HCT116 (cell line): ENCODE measurements around the gene TTC27. TPM values are rescaled to one million over a fixed set of nuclear protein-coding genes. Genes with fewer than 3 reads are reported as not detected.

ENCODE experiments used
- ATAC-seq: fragments of 200-7000 bp; cut with Tn5 transposase; 2 replicates; pipeline ENCODE4 v1.9.1; 2020; ENCODE audit warnings: mild to moderate bottlenecking, moderate library complexity
- BruUV-seq: library from RNA; stranded (reverse); fragments of 400-500 nt; replicated peaks from 2 replicates; lab custom pipeline; 2021; lab: Mats Ljungman, UMichigan
- CTCF ChIA-PET: fragments of 300-600 bp; sonication (Branson Sonifier 250); formaldehyde crosslinking; loops from one replicate; lab custom pipeline; 2021; ENCODE audit warnings: antibody characterized with exemption; lab: Charles Lee
- POLR2A ChIA-PET: fragments of 300-600, 350-600 bp; sonication (Branson Sonifier 250); formaldehyde crosslinking; loops from one replicate; lab custom pipeline; 2021; ENCODE audit warnings: antibody characterized with exemption; lab: Charles Lee
- RAD21 ChIA-PET, 2 experiments: fragments of 300-600 bp; sonication (Branson Sonifier 250); formaldehyde crosslinking; loops; one replicate each; lab custom pipeline; 2023; ENCODE audit warnings: low total read pairs in 2 of 2; ENCODE audit not compliant: uncharacterized antibody in 2 of 2, unreplicated experiment in 2 of 2, low non-redundant PET in 1 of 2; lab: Charles Lee
- DNase-seq: peaks from one replicate; pipeline ENCODE4 v3.0.0-alpha.2; 2010; ENCODE audit warnings: low read depth, low spot score
- H2AFZ ChIP-seq: fragments of 200-600 bp; shearing (Covaris generic), sonication (generic); 2 replicates; pipeline ENCODE4 v1.6.1; 2017; ENCODE audit warnings: low read depth, mixed run types, mixed read lengths, antibody characterized with exemption, low read length; ENCODE audit not compliant: poor library complexity, severe bottlenecking
- H3K27ac ChIP-seq: 2 replicates; pipeline ENCODE4 v1.5.1; 2012; ENCODE audit warnings: low read depth, low read length
- H3K27me3 ChIP-seq: fragments of 200-600 bp; sonication (generic); 2 replicates; pipeline ENCODE4 v1.6.1; 2016; ENCODE audit warnings: mixed run types, low read length, mixed read lengths; ENCODE audit not compliant: insufficient read depth
- H3K36me3 ChIP-seq, 2 experiments: fragments of 200-500 bp in 1 of 2; fragments of 200-600 bp in 1 of 2; sonication (Bioruptor generic) in 1 of 2; sonication (generic) in 1 of 2; 2 replicates each; pipeline versions ENCODE4 v1.5.1 to v1.6.1; 2014 to 2016; ENCODE audit warnings: low read length in 2 of 2, inconsistent platforms in 1 of 2, mixed read lengths in 1 of 2, mixed run types in 1 of 2; ENCODE audit not compliant: insufficient read depth in 2 of 2, control insufficient read depth in 1 of 2
- H3K4me1 ChIP-seq, 2 experiments: fragments of 200-600 bp in 1 of 2; sonication (generic) in 1 of 2; 2 replicates each; pipeline versions ENCODE4 v1.5.1 to v1.6.1; 2012 to 2017; ENCODE audit warnings: low read length in 2 of 2, inconsistent platforms in 1 of 2, mild to moderate bottlenecking in 1 of 2, mixed read lengths in 1 of 2, mixed run types in 1 of 2, moderate library complexity in 1 of 2; ENCODE audit not compliant: insufficient read depth in 2 of 2, control insufficient read depth in 1 of 2
- H3K4me2 ChIP-seq: fragments of 200-600 bp; sonication (generic); 2 replicates; pipeline ENCODE4 v1.6.1; 2017; ENCODE audit warnings: mixed run types, low read length, mixed read lengths
- H3K4me3 ChIP-seq, 2 experiments: fragments of 200-600 bp in 1 of 2; sonication (generic) in 1 of 2; replicated peaks in 1 of 2; 2 replicates each; pipeline ENCODE4 v1.5.1; 2011 to 2016; ENCODE audit warnings: low read length in 2 of 2, control low read depth in 1 of 2, low read depth in 1 of 2, mild to moderate bottlenecking in 1 of 2, mixed read lengths in 1 of 2, mixed run types in 1 of 2
- H3K79me2 ChIP-seq: fragments of 200-600 bp; sonication (generic); 2 replicates; pipeline ENCODE4 v1.6.1; 2017; ENCODE audit warnings: mild to moderate bottlenecking, mixed run types, low read length, moderate library complexity, mixed read lengths; ENCODE audit not compliant: insufficient read depth
- H3K9ac ChIP-seq: fragments of 200-600 bp; sonication (generic); 2 replicates; pipeline ENCODE4 v1.6.1; 2016; ENCODE audit warnings: low read length, mixed read lengths
- H3K9me2 ChIP-seq: fragments of 200-600 bp; sonication (generic), shearing (Covaris generic); 2 replicates; pipeline ENCODE4 v1.6.1; 2017; ENCODE audit warnings: mixed run types, mild to moderate bottlenecking, moderate library complexity; ENCODE audit not compliant: insufficient read depth
- H3K9me3 ChIP-seq, 2 experiments: fragments of 200-500 bp in 1 of 2; fragments of 200-600 bp in 1 of 2; sonication (Bioruptor generic) in 1 of 2; sonication (generic) in 1 of 2; 2 replicates each; pipeline ENCODE4 v1.6.1; 2014 to 2017; ENCODE audit warnings: low read length in 2 of 2, mixed read lengths in 2 of 2, inconsistent platforms in 1 of 2, low read depth in 1 of 2, mild to moderate bottlenecking in 1 of 2, mixed run types in 1 of 2, moderate library complexity in 1 of 2; ENCODE audit not compliant: control insufficient read depth in 1 of 2, insufficient read depth in 1 of 2
- H4K20me1 ChIP-seq: fragments of 200-600 bp; sonication (generic), shearing (Covaris generic); 2 replicates; pipeline ENCODE4 v1.6.1; 2017; ENCODE audit warnings: mixed run types, mild to moderate bottlenecking, moderate library complexity; ENCODE audit not compliant: insufficient read depth
- ATF3 ChIP-seq: IDR thresholded peaks from 2 replicates; pipeline ENCODE4 v1.6.1; 2012
- CBX3 ChIP-seq: IDR thresholded peaks from 2 replicates; pipeline ENCODE4 v1.6.1; 2012; ENCODE audit warnings: low read depth
- CEBPB ChIP-seq: IDR thresholded peaks from 2 replicates; pipeline ENCODE4 v1.6.1; 2012; ENCODE audit warnings: low read depth
- CTCF ChIP-seq, 3 experiments: fragments of 200-600 bp in 1 of 3; sonication (generic) in 1 of 3; IDR thresholded peaks in 2 of 3; conservative IDR thresholded peaks in 1 of 3; 2 replicates each; pipeline ENCODE4 v1.5.1; 2012 to 2017; ENCODE audit warnings: low read depth in 2 of 3, low read length in 2 of 3, antibody characterized with exemption in 1 of 3, borderline replicate concordance in 1 of 3, control low read depth in 1 of 3, mild to moderate bottlenecking in 1 of 3, mixed read lengths in 1 of 3, mixed run types in 1 of 3, moderate library complexity in 1 of 3; ENCODE audit not compliant: insufficient read depth in 1 of 3
- EGR1 ChIP-seq: IDR thresholded peaks from 2 replicates; pipeline ENCODE4 v1.6.1; 2012; ENCODE audit warnings: low read depth
- EZH2 ChIP-seq: fragments of 200-600 bp; sonication (generic); IDR thresholded peaks from 2 replicates; pipeline ENCODE4 v1.6.1; 2017; ENCODE audit warnings: antibody characterized with exemption, mixed run types
- EZH2phosphoT487 ChIP-seq: fragments of 200-600 bp; IDR thresholded peaks from 2 replicates; pipeline ENCODE4 v1.6.1; 2018; ENCODE audit warnings: antibody characterized with exemption, borderline replicate concordance
- FOSL1 ChIP-seq: IDR thresholded peaks from 2 replicates; pipeline ENCODE4 v1.6.1; 2012; ENCODE audit warnings: low read depth
- JUND ChIP-seq: IDR thresholded peaks from 2 replicates; pipeline ENCODE4 v1.6.1; 2012
- POLR2A ChIP-seq: IDR thresholded peaks from 2 replicates; pipeline ENCODE4 v1.7.0; 2011; ENCODE audit warnings: borderline replicate concordance; ENCODE audit not compliant: insufficient read depth, insufficient read length; ENCODE audit errors: extremely low read depth
- POLR2AphosphoS5 ChIP-seq: IDR thresholded peaks from 2 replicates; pipeline ENCODE4 v1.6.1; 2011; ENCODE audit warnings: mild to moderate bottlenecking, low read depth, low read length, moderate library complexity
- RAD21 ChIP-seq: IDR thresholded peaks from 2 replicates; pipeline ENCODE4 v1.6.1; 2012; ENCODE audit warnings: low read depth, mild to moderate bottlenecking
- REST ChIP-seq: IDR thresholded peaks from 2 replicates; pipeline ENCODE4 v1.6.1; 2012; ENCODE audit warnings: low read depth
- SP1 ChIP-seq: IDR thresholded peaks from 2 replicates; pipeline ENCODE4 v1.6.1; 2012; ENCODE audit warnings: low read depth
- SRF ChIP-seq: IDR thresholded peaks from 2 replicates; pipeline ENCODE4 v1.6.1; 2012; ENCODE audit warnings: low read depth
- TCF7L2 ChIP-seq: IDR thresholded peaks from 2 replicates; pipeline ENCODE4 v1.7.0; 2011; ENCODE audit warnings: borderline replicate concordance, inconsistent platforms; ENCODE audit not compliant: insufficient read depth, insufficient read length; ENCODE audit errors: extremely low read depth
- YY1 ChIP-seq: IDR thresholded peaks from 2 replicates; pipeline ENCODE4 v1.6.1; 2011; ENCODE audit warnings: low read length, low read depth, moderate library complexity, mild to moderate bottlenecking; ENCODE audit not compliant: insufficient replicate concordance; ENCODE audit errors: extremely low read depth
- ZFX ChIP-seq: fragments of 450-650 bp; IDR thresholded peaks from 2 replicates; pipeline ENCODE4 v1.6.1; 2017
- ZNF274 ChIP-seq: fragments of 200-500 bp; sonication (Bioruptor generic); IDR thresholded peaks from 2 replicates; pipeline ENCODE4 v1.6.1; 2014; ENCODE audit warnings: mild to moderate bottlenecking, low read depth, low read length, inconsistent platforms
- intact Hi-C: fragments of 100-400 bp; cut with micrococcal nuclease; formaldehyde crosslinking; loops from 2 replicates; pipeline ENCODE4 v1.10.0; 2022
- total RNA-seq: library from RNA; stranded (reverse); gene quantifications from one replicate; pipeline ENCODE4 v1.2.1, GENCODE V29; 2021; ENCODE audit not compliant: unreplicated experiment

TTC27 gene
- total RNA-seq, 1 experiment from 2014 or later = 24.4 TPM

DNA sequence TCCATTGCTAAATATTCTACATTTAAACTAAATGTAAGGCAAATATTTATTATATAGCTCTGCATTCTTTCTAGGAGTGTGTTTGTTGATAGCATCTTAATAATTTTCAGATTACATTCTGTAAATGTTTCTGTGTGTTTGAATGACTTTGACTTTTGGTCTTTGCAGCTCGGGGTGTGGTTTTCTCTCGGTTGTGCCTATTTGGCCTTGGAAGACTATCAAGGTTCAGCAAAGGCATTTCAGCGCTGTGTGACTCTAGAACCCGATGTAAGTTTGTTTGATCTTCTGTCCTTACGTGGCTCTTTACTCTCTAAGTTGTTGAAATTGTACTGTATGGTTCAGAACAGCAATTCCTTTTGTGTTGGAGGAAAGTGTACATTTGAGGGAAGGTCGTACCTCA is 149.9 kb downstream of the TTC27 start:
- Histone ChIP-seq H2AFZ (no peak overlapping the region), H3K4me2 (no peak overlapping the region), H4K20me1 (no peaks in the 10 kb centered on the region), H3K9me3 (no peaks in the 10 kb centered on the region; a peak in 1 of 4 replicates), H3K4me3 (no peak overlapping the region), H3K36me3 (no peaks in the 10 kb centered on the region), H3K27me3 (no peaks in the 10 kb centered on the region), H3K9me2 (no peaks in the 10 kb centered on the region), H3K79me2 (no peaks in the 10 kb centered on the region), H3K9ac (no peak overlapping the region), H3K4me1 (no peaks in the 10 kb centered on the region), H3K27ac (no peak overlapping the region)
- BruUV-seq = no TSS peak
- intact Hi-C loops = loop anchor here (5.0 to 10.0 kb wide), 2 partner anchors 155 to 223 kb away; no protein-coding TSS in a partner anchor
- no peak for TF ChIP-seq CTCF (IDR thresholded peaks at IDR 0.05 in 2 of 3, conservative IDR thresholded peaks at IDR 0.05 in 1 of 3; ENCODE audit: borderline replicate concordance in 1 of 3, insufficient read depth in 1 of 3, low read depth in 2 of 3, low read length in 2 of 3)
- no peak for TF ChIP-seq YY1
- TF ChIP-seq ATF3 = no peak
- no peak for TF ChIP-seq SP1
- no peak for TF ChIP-seq EZH2
- TF ChIP-seq SRF = no peak
- no peak for TF ChIP-seq RAD21
- TF ChIP-seq JUND = no peak
- TF ChIP-seq EGR1 = no peak
- TF ChIP-seq ZNF274 = no peak
- no peak for TF ChIP-seq CEBPB
- no peak for TF ChIP-seq CBX3
- no peak for TF ChIP-seq FOSL1
- TF ChIP-seq TCF7L2 = no peak
- TF ChIP-seq ZFX = no peak
- TF ChIP-seq POLR2A = no peak
- TF ChIP-seq REST = no peak
- no peak for TF ChIP-seq POLR2AphosphoS5
- no peak for TF ChIP-seq EZH2phosphoT487
- ATAC-seq (no peak), DNase-seq (no peak)
- POLR2A ChIA-PET = no interaction called here
- RAD21 ChIA-PET = no interaction called here
- CTCF ChIA-PET = no interaction called here
